IMR-90 (cell line): ENCODE data around the gene SLC36A1. TPM values are rescaled to one million over a fixed set of nuclear protein-coding genes. Genes with fewer than 3 reads are reported as not detected.

Experiments
- ATAC-seq: fragments of 200-7000 bp; cut with Tn5 transposase; 2 replicates; pipeline ENCODE4 v1.9.1; 2020; ENCODE audit warnings: low read depth, mild to moderate bottlenecking, moderate library complexity
- BruUV-seq: library from RNA; stranded (reverse); fragments of 400-500 nt; replicated peaks from 2 replicates; lab custom pipeline; 2021; lab: Mats Ljungman, UMichigan
- CTCF ChIA-PET: fragments of 300-600 bp; formaldehyde crosslinking; extraction: SDS; loops from one replicate; lab custom pipeline; 2021; ENCODE audit warnings: antibody characterized with exemption; lab: Yijun Ruan, JAX
- POLR2A ChIA-PET: fragments of 300-600 bp; sonication (Branson Sonifier 250); formaldehyde crosslinking; loops from one replicate; lab custom pipeline; 2022; ENCODE audit warnings: antibody characterized with exemption; ENCODE audit not compliant: unreplicated experiment; lab: Charles Lee
- DNase-seq: peaks from one replicate; pipeline ENCODE4 v3.0.0; 2013
- H2AFZ ChIP-seq: replicated peaks from 2 replicates; pipeline ENCODE3; 2013; ENCODE audit warnings: low read length, mild to moderate bottlenecking; ENCODE audit not compliant: poor library complexity
- H2AK5ac ChIP-seq: 2 replicates; pipeline ENCODE4 v1.6.1; 2013; ENCODE audit warnings: low read depth, low read length, inconsistent platforms
- H2AK9ac ChIP-seq: replicated peaks from 2 replicates; pipeline ENCODE3; 2013; ENCODE audit warnings: mild to moderate bottlenecking, low read depth, low read length, moderate library complexity; ENCODE audit not compliant: poor library complexity
- H2BK120ac ChIP-seq: 2 replicates; pipeline ENCODE4 v1.6.1; 2013; ENCODE audit warnings: low read depth, low read length, inconsistent platforms
- H2BK15ac ChIP-seq: 3 replicates; pipeline ENCODE4 v1.6.1; 2013; ENCODE audit warnings: low read depth, low read length, inconsistent platforms
- H2BK20ac ChIP-seq: 2 replicates; pipeline ENCODE4 v1.6.1; 2013; ENCODE audit warnings: low read depth, mild to moderate bottlenecking, inconsistent platforms, low read length, moderate library complexity
- H2BK5ac ChIP-seq: 2 replicates; pipeline ENCODE4 v1.6.1; 2013; ENCODE audit warnings: mild to moderate bottlenecking, low read depth, low read length, inconsistent platforms; ENCODE audit not compliant: poor library complexity, severe bottlenecking
- H3K14ac ChIP-seq: replicated peaks from 2 replicates; pipeline ENCODE4 v1.6.1; 2013; ENCODE audit warnings: low read depth, low read length, inconsistent platforms
- H3K18ac ChIP-seq: 2 replicates; pipeline ENCODE4 v1.6.1; 2013; ENCODE audit warnings: low read depth, low read length, control low read depth
- H3K23ac ChIP-seq: 2 replicates; pipeline ENCODE4 v1.6.1; 2013; ENCODE audit warnings: low read depth, low read length, inconsistent platforms
- H3K27ac ChIP-seq: 2 replicates; pipeline ENCODE4 v1.5.1; 2013; ENCODE audit warnings: mild to moderate bottlenecking, control low read depth, low read length; ENCODE audit not compliant: insufficient read depth
- H3K27me3 ChIP-seq: 2 replicates; pipeline ENCODE4 v1.6.1; 2013; ENCODE audit warnings: low read length; ENCODE audit not compliant: control insufficient read depth, insufficient read depth
- H3K36me3 ChIP-seq: 2 replicates; pipeline ENCODE4 v1.6.1; 2013; ENCODE audit warnings: low read length, mixed read lengths; ENCODE audit not compliant: control insufficient read depth, insufficient read depth
- H3K4ac ChIP-seq: 2 replicates; pipeline ENCODE4 v1.6.1; 2013; ENCODE audit warnings: low read depth, low read length, inconsistent platforms
- H3K4me1 ChIP-seq: 2 replicates; pipeline ENCODE4 v1.6.1; 2013; ENCODE audit warnings: low read length, mixed read lengths; ENCODE audit not compliant: control insufficient read depth, insufficient read depth
- H3K4me2 ChIP-seq: 2 replicates; pipeline ENCODE4 v1.6.1; 2013; ENCODE audit warnings: low read depth, mild to moderate bottlenecking, control low read depth, low read length, moderate library complexity
- H3K4me3 ChIP-seq: 2 replicates; pipeline ENCODE4 v1.5.1; 2013; ENCODE audit warnings: low read depth, mild to moderate bottlenecking, control low read depth, low read length, moderate library complexity; ENCODE audit not compliant: insufficient read depth
- H3K56ac ChIP-seq: 2 replicates; pipeline ENCODE4 v1.6.1; 2013; ENCODE audit warnings: low read length, inconsistent platforms; ENCODE audit not compliant: insufficient read depth; ENCODE audit errors: extremely low read depth
- H3K79me1 ChIP-seq, 2 experiments: 2 replicates each; pipeline ENCODE4 v1.6.1; 2013; ENCODE audit warnings: low read length in 2 of 2, inconsistent platforms in 1 of 2, low read depth in 1 of 2
- H3K9ac ChIP-seq: 2 replicates; pipeline ENCODE4 v1.6.1; 2013; ENCODE audit warnings: low read depth, low read length, control low read depth
- H3K9me1 ChIP-seq: 2 replicates; pipeline ENCODE4 v1.6.1; 2013; ENCODE audit warnings: low read length, inconsistent platforms; ENCODE audit not compliant: insufficient read depth
- H3K9me3 ChIP-seq: 2 replicates; pipeline ENCODE4 v1.6.1; 2013; ENCODE audit warnings: low read length; ENCODE audit not compliant: control insufficient read depth, insufficient read depth
- H4K20me1 ChIP-seq: 2 replicates; pipeline ENCODE4 v1.6.1; 2013; ENCODE audit warnings: low read length, inconsistent platforms; ENCODE audit not compliant: insufficient read depth
- H4K5ac ChIP-seq: 2 replicates; pipeline ENCODE4 v1.6.1; 2013; ENCODE audit warnings: mild to moderate bottlenecking, low read depth, low read length, control low read depth
- H4K8ac ChIP-seq, 2 experiments: 2 replicates each; pipeline ENCODE4 v1.6.1; 2013; ENCODE audit warnings: low read depth in 2 of 2, low read length in 2 of 2, control low read depth in 1 of 2, inconsistent platforms in 1 of 2
- H4K91ac ChIP-seq: 2 replicates; pipeline ENCODE4 v1.6.1; 2013; ENCODE audit warnings: low read depth, low read length, inconsistent platforms; ENCODE audit not compliant: insufficient read depth
- BHLHE40 ChIP-seq: fragments of 150-350 bp; IDR thresholded peaks from 2 replicates; pipeline ENCODE4 v1.6.1; 2016; ENCODE audit warnings: mild to moderate bottlenecking, low read depth, low read length
- CEBPB ChIP-seq: IDR thresholded peaks from 2 replicates; pipeline ENCODE4 v1.6.1; 2012; ENCODE audit warnings: low read depth, low read length, improper control_type of control experiment
- CHD1 ChIP-seq: IDR thresholded peaks from 2 replicates; pipeline ENCODE4 v1.6.1; 2012; ENCODE audit warnings: low read depth, low read length, improper control_type of control experiment
- CTCF ChIP-seq: conservative IDR thresholded peaks from 2 replicates; pipeline ENCODE4 v1.5.1; 2012; ENCODE audit warnings: mild to moderate bottlenecking, low read depth, low read length, improper control_type of control experiment
- ELK1 ChIP-seq: fragments of 150-350 bp; IDR thresholded peaks from 2 replicates; pipeline ENCODE4 v1.6.1; 2016; ENCODE audit warnings: low read depth, mild to moderate bottlenecking, low read length, moderate library complexity, borderline replicate concordance
- FOS ChIP-seq: fragments of 150-350 bp; IDR thresholded peaks from 2 replicates; pipeline ENCODE4 v1.6.1; 2016; ENCODE audit warnings: low read depth, low read length
- MAFK ChIP-seq: IDR thresholded peaks from 2 replicates; pipeline ENCODE4 v1.6.1; 2012; ENCODE audit warnings: low read depth, low read length, improper control_type of control experiment
- MAZ ChIP-seq: IDR thresholded peaks from 2 replicates; pipeline ENCODE4 v1.6.1; 2012; ENCODE audit warnings: low read depth, mild to moderate bottlenecking, low read length, improper control_type of control experiment, moderate library complexity, borderline replicate concordance
- MXI1 ChIP-seq: IDR thresholded peaks from 2 replicates; pipeline ENCODE4 v1.6.1; 2012; ENCODE audit warnings: low read depth, mild to moderate bottlenecking, low read length, moderate library complexity, borderline replicate concordance
- NFE2L2 ChIP-seq: fragments of 150-350 bp; IDR thresholded peaks from 2 replicates; pipeline ENCODE4 v1.6.1; 2016; ENCODE audit warnings: low read depth, mild to moderate bottlenecking, low read length
- POLR2A ChIP-seq: IDR thresholded peaks from 2 replicates; pipeline ENCODE4 v1.6.1; 2012; ENCODE audit warnings: mild to moderate bottlenecking, low read depth, low read length
- RAD21 ChIP-seq: IDR thresholded peaks from 2 replicates; pipeline ENCODE4 v1.6.1; 2012; ENCODE audit warnings: low read length, improper control_type of control experiment
- RCOR1 ChIP-seq: IDR thresholded peaks from 2 replicates; pipeline ENCODE4 v1.6.1; 2012; ENCODE audit warnings: mild to moderate bottlenecking, low read length, improper control_type of control experiment; ENCODE audit not compliant: insufficient replicate concordance
- RFX5 ChIP-seq: IDR thresholded peaks from 2 replicates; pipeline ENCODE4 v1.8.0; 2012; ENCODE audit warnings: low read depth, mild to moderate bottlenecking, low read length, moderate library complexity
- SMC3 ChIP-seq: fragments of 150-350 bp; IDR thresholded peaks from 2 replicates; pipeline ENCODE4 v1.6.1; 2016; ENCODE audit warnings: low read depth, mild to moderate bottlenecking, antibody characterized with exemption, low read length, moderate library complexity
- USF2 ChIP-seq: fragments of 150-350 bp; IDR thresholded peaks from 2 replicates; pipeline ENCODE4 v1.6.1; 2017; ENCODE audit warnings: mild to moderate bottlenecking, antibody characterized with exemption, low read length, low read depth
- WGBS, 2 experiments: methylation state at CpG; one replicate each; pipeline versions ENCODE4 v1.1.5 to v1.1.7; 2013; ENCODE audit warnings: missing lambda C conversion rate in 2 of 2; ENCODE audit not compliant: insufficient read length in 1 of 2; ENCODE audit errors: extremely low coverage in 2 of 2; 5-methylcytosine and 5-hydroxymethylcytosine counted together
- dilution Hi-C: fragments of 300-500 bp; cut with HindIII; formaldehyde crosslinking; loops from one replicate; pipeline ENCODE4 v1.14.3; 2018; ENCODE audit warnings: low sequenced_read_pairs; ENCODE audit not compliant: unreplicated experiment
- in situ Hi-C: fragments of 300-500 bp; cut with MboI; formaldehyde crosslinking; loops from 3 replicates; pipeline ENCODE4 v1.14.3; 2019; ENCODE audit warnings: low sequenced_read_pairs, inconsistent platforms, mixed read lengths
- intact Hi-C: fragments of 100-400 bp; cut with micrococcal nuclease; formaldehyde crosslinking; loops from 2 replicates; pipeline ENCODE4 v1.10.0; 2022
- polyA plus RNA-seq, 3 experiments: library from polyadenylated mRNA; depleted of rRNA; stranded (reverse); fragments of >200 nt; gene quantifications; 2 replicates each; pipeline ENCODE4 v1.2.3, GENCODE V29; 2012; ENCODE audit warnings: low replicate concordance in 1 of 3
- total RNA-seq: library from RNA; depleted of rRNA; stranded (reverse); fragments of >200 nt; gene quantifications from 2 replicates; pipeline ENCODE4 v1.2.3, GENCODE V29; 2012

Gene SLC36A1
- total and polyA plus RNA-seq, 2 of the 4 experiments (the other 2 are of a cell fraction) = 5.7 to 8.7 TPM

- CTCF ChIA-PET = interaction anchor here (0.6 to 1.4 kb wide), 4 partner anchors 9 to 159 kb away, joined by 3 to 7 read pairs (median 4); no protein-coding TSS in a partner anchor
- Histone ChIP-seq H3K23ac (no peak overlapping the region), H3K4me3 (no peak overlapping the region), H3K4ac (no peak overlapping the region), H3K4me1 (no peaks in the 10 kb centered on the region), H3K27me3 (no peaks in the 10 kb centered on the region), H3K14ac (no peak overlapping the region), H3K36me3 (peaks cover 22% of the 10 kb centered on the region), H2AK5ac (no peak overlapping the region), H2BK120ac (no peak overlapping the region), H3K4me2 (no peak overlapping the region), H2BK5ac (peak overlapping the region; percentile 55), H3K9me1 (peaks cover 3% of the 10 kb centered on the region; the same call in 1 of the 2 replicates), H3K79me1 (peaks cover 0 to 6% of the 10 kb centered on the region in 2 experiments; a peak in 1 of 4 replicates), H2BK20ac (no peak overlapping the region), H2AK9ac (no peak overlapping the region), H4K8ac (no peak overlapping the region), H4K5ac (no peak overlapping the region), H2AFZ (no peak overlapping the region), H4K20me1 (no peaks in the 10 kb centered on the region), H3K18ac (no peak overlapping the region; the same call in 1 of the 2 replicates), H3K56ac (no peak overlapping the region), H2BK15ac (no peak overlapping the region), H3K27ac (no peak overlapping the region), H3K9me3 (no peaks in the 10 kb centered on the region), H4K91ac (no peak overlapping the region), H3K9ac (no peak overlapping the region)
- dilution Hi-C loops (no loop called here), intact Hi-C loops (no loop called here), in situ Hi-C loops (no loop called here)
- no TSS peak for BruUV-seq
- POLR2A ChIA-PET = interaction anchor here (0.6 kb wide), 1 partner anchor 46 kb away, joined by 3 read pairs; the partner anchor contains the start of gene SLC36A1
- WGBS, 2 experiments = no CpG with 5 or more reads among the region's 5 CpGs
- peak; percentile 75 for ATAC-seq
- DNase-seq = peak; percentile 87
- TF ChIP-seq SMC3 (no peak), RCOR1 (no peak), NFE2L2 (peak; percentile 26; the same call in 1 of the 2 replicates), MXI1 (no peak), MAFK (peak; percentile 51), FOS (peak; percentile 57), CTCF (no peak), CEBPB (no peak), ELK1 (no peak), USF2 (no peak), MAZ (no peak), RAD21 (no peak), POLR2A (no peak), CHD1 (no peak), RFX5 (no peak), BHLHE40 (no peak)
Measured at GRCh38 chr5:151492729-151493128, 45.3 kb downstream of the SLC36A1 start.
